Spinal cord (tissue), 10 donors: ENCODE measurements around the gene ARHGAP20. TPM values are rescaled to one million over a fixed set of nuclear protein-coding genes. Genes with fewer than 3 reads are reported as not detected.

ENCODE experiments used
- DNase-seq, 6 donors: peaks; one replicate each; pipeline versions ENCODE4 v3.0.0 to v3.0.0-alpha.2; 2013 to 2015; ENCODE audit warnings: low spot score in 6 of 6, low read depth in 4 of 6
- H3K27ac ChIP-seq: one replicate; pipeline ENCODE4 v1.5.1; 2013; ENCODE audit warnings: low read depth, low read length, control low read depth
- H3K27me3 ChIP-seq: one replicate; pipeline ENCODE4 v1.6.1; 2013; ENCODE audit warnings: low read length; ENCODE audit not compliant: control insufficient read depth, insufficient read depth
- H3K36me3 ChIP-seq: one replicate; pipeline ENCODE4 v1.6.1; 2013; ENCODE audit warnings: low read length; ENCODE audit not compliant: control insufficient read depth, insufficient read depth
- H3K4me1 ChIP-seq: one replicate; pipeline ENCODE4 v1.6.1; 2013; ENCODE audit warnings: low read length; ENCODE audit not compliant: control insufficient read depth, insufficient read depth
- H3K4me3 ChIP-seq: one replicate; pipeline ENCODE4 v1.5.1; 2013; ENCODE audit warnings: low read depth, low read length, control low read depth
- H3K9me3 ChIP-seq: one replicate; pipeline ENCODE4 v1.6.1; 2013; ENCODE audit warnings: low read length; ENCODE audit not compliant: control insufficient read depth, insufficient read depth
- WGBS: methylation state at CpG from one replicate; pipeline ENCODE4 v1.1.5; 2013; ENCODE audit warnings: missing lambda C conversion rate; ENCODE audit not compliant: insufficient coverage; 5-methylcytosine and 5-hydroxymethylcytosine counted together
- polyA plus RNA-seq, 2 donors: library from polyadenylated mRNA; unstranded; fragments of 120-200 nt; gene quantifications; one replicate each; pipeline ENCODE4 v1.2.1, GENCODE V29; 2013; ENCODE audit not compliant: insufficient read length in 2 of 2
- total RNA-seq, 2 donors: library from RNA; depleted of rRNA in 1 of 2; stranded (reverse); fragments of 120-200 nt in 1 of 2; fragments of >200 nt in 1 of 2; gene quantifications; one replicate each; pipeline versions ENCODE4 v1.2.3 to v1.2.4, GENCODE V29; 2013 to 2014
- donor health status: healthy.

The ARHGAP20 gene
- total and polyA plus RNA-seq, 4 donors = 15.6 to 28.5 (median 17.7) TPM

DNA sequence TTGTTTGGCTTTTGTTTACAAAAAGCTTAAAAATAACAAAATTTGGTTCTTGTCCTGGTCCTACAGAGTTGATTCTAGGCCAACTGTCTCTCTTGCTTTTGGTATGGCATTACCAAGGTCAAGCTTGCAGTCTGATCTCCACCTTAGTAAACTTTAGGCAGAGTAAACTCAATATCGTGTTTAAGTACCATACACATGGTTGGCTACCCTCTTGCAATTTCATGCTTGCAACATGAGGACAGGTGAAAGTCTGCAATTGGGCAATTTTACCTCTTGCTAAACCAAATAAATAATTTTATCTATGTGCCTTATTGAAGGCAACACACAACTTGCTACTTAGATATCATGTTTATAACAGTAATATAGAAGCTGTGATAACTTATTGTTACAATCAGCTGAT lies 125.1 kb downstream of the ARHGAP20 start:
- Histone ChIP-seq H3K4me1 (no peaks in the 10 kb centered on the region), H3K4me3 (no peak overlapping the region), H3K27me3 (no peaks in the 10 kb centered on the region), H3K9me3 (no peaks in the 10 kb centered on the region), H3K27ac (no peak overlapping the region), H3K36me3 (peaks cover 3% of the 10 kb centered on the region)
- no peak for DNase-seq
- WGBS = 88% methylated on average over 1 of the region's 1 CpG

DNA sequence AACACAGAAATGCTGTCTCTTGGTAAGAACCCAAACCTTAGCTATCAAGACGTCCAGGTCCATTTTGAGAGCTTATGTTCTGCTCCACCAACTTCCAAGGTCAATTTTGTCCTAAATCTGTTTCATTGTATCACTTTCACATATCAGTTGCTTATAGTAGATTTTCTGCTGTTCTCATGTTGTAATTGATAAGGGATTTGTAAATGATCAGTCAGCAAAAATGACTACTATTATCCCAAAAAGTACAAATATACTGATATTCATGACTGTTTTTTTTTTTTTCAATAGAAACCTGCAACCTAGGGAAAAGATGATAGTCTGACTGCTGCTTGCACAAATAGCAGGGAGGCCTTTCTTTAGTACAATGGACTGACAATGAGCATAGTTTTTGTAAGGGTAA lies 128.1 kb downstream of the ARHGAP20 start:
- Histone ChIP-seq H3K9me3 (no peaks in the 10 kb centered on the region), H3K4me1 (no peaks in the 10 kb centered on the region), H3K36me3 (peaks cover 14% of the 10 kb centered on the region), H3K27ac (no peak overlapping the region), H3K4me3 (no peak overlapping the region), H3K27me3 (no peaks in the 10 kb centered on the region)
- 80% methylated on average over 1 of the region's 1 CpG for WGBS
- no peak for DNase-seq

DNA sequence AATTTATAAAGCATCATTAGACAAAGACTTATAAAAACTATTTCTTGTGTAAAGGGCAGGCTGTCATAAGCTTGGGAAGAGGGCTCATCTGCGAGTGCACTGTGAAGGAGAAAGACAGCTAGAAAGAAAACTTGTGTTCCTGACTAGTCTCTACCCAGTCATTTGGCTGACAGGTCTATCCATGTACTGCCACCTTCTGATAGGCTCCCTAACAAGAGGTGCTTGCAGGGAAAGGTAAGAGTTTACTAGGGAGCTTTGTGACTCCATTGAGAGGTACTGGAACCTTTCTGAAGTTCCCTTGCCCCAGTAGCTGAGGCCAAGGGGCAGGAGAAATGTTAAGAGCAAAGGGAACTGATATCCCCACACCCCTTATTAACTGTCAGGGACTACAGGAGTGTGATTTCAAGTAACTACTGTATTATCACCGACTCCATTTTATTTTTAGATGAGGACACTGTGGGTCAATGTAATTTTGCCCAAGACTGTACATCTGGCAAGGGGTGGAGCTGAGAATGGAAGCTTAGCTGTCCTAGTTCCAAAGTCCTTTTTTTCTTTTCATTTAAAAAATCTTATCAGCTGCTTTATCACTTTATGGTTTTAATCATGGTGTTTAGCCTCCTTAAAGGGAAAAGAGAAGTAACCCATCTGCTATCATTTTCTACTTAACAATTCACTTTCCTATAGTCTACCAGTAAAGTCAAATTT lies 129.4 kb downstream of the ARHGAP20 start:
- Histone ChIP-seq H3K27me3 (no peaks in the 10 kb centered on the region), H3K9me3 (no peaks in the 10 kb centered on the region), H3K4me3 (no peak overlapping the region), H3K27ac (no peak overlapping the region), H3K36me3 (peaks cover 14% of the 10 kb centered on the region), H3K4me1 (no peaks in the 10 kb centered on the region)
- 100% methylated on average over 1 of the region's 2 CpGs for WGBS
- DNase-seq = no peak

DNA sequence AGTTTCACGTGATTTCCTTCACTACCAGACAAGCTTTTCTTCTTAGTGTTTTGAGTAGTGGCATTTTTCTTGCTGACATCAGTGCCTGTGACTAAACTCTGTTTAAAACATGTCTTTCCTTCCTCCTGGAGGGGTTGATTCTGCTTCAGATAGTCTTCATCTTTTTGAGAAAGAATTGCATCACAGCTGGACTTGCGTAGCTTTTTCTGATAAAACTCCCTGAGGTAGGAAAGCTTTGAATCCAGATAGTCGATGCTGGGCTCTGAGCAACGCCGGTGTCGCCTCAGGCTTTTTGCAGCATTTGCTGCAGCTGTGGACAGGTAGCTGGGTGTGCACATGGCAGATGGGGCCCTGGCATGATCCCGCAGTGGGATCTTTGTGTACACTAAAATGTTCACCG lies 131.7 kb downstream of the ARHGAP20 start:
- peaks cover 14% of the 10 kb centered on the region for H3K36me3 ChIP-seq
- no peak overlapping the region for H3K4me3 ChIP-seq
- no peak overlapping the region for H3K27ac ChIP-seq
- no peaks in the 10 kb centered on the region for H3K9me3 ChIP-seq
- 92% methylated on average over 7 of the region's 8 CpGs for WGBS
- no peak for DNase-seq
- no peaks in the 10 kb centered on the region for H3K27me3 ChIP-seq
- no peaks in the 10 kb centered on the region for H3K4me1 ChIP-seq

DNA sequence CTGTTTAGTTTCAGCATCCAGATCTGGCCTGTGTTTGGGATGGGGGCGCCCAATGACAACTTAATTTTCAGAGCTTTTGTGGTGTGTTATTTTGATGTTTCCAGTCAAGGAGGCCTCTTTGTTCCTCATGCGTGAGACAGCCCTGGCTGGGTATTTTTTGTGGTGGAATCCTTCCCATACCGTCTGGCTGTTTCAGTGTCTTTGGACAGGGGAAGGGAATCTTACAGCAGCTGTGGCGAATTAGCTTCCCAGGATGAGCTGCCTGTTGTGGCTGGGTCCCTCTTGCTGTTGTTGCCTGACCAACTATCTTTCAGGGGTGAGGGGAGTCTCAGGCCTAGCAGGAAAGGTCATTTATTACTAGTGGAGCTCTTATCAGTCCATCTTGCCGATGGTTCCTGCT lies 138.8 kb downstream of the ARHGAP20 start:
- Histone ChIP-seq H3K4me1 (no peaks in the 10 kb centered on the region), H3K9me3 (no peaks in the 10 kb centered on the region), H3K27ac (no peak overlapping the region), H3K27me3 (no peaks in the 10 kb centered on the region), H3K4me3 (no peak overlapping the region), H3K36me3 (no peaks in the 10 kb centered on the region)
- 79% methylated on average over 5 of the region's 5 CpGs for WGBS
- DNase-seq = no peak

DNA sequence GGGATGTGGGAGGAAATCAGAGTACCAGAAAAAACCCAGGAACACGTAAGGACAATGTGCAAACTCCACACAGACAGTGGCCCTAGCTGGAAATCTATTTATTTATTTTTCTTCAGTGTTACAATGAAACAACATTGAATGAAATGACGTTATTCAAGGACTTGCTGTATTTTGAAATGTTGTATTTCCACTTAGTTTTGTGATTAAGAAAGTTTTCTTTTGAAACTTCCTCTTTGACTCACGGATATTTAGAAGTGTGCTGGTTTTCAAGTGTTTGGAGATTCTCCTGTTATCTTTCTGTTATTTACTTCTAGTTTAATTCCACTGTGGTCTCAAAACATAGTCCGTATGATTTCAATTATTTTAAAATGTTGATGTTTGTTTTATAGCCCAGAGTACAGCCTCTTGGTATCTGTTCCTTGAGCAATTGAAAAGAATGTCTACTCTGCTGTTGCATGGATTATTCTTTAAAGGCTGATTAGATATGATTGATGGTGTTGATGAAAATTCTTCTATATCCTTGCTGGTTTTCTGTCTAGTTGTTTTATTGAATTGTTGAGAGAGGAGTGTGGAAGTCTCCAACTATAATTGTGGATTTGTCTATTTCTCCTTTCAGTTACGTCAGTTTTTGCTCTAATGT lies 141.0 kb downstream of the ARHGAP20 start:
- no peak for DNase-seq
- H3K4me3 ChIP-seq = no peak overlapping the region
- H3K36me3 ChIP-seq = no peaks in the 10 kb centered on the region
- no peaks in the 10 kb centered on the region for H3K9me3 ChIP-seq
- H3K27ac ChIP-seq = no peak overlapping the region
- no peaks in the 10 kb centered on the region for H3K27me3 ChIP-seq
- WGBS = no CpG with 5 or more reads among the region's 5 CpGs
- no peaks in the 10 kb centered on the region for H3K4me1 ChIP-seq

DNA sequence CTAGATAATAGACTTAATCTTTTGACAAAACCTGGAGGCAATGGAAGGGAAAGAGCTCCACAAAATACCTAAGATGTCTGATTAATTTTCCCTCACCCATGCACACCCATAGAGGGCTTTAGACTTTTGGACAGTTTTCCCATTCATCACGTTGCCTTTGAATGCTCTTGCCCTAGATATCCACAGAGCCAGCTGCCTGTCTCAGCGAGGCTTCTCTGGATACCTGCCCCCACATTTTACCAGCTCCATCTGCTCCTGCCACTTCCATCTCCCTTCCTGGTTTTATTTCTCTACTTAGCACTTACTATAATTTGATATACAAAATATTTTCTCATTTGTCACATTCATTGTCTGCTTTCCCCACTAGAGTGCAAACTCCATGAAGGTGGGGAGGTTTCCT lies 145.7 kb downstream of the ARHGAP20 start:
- no peak overlapping the region for H3K27ac ChIP-seq
- no peaks in the 10 kb centered on the region for H3K4me1 ChIP-seq
- H3K4me3 ChIP-seq = no peak overlapping the region
- no peaks in the 10 kb centered on the region for H3K27me3 ChIP-seq
- 62% methylated on average over 1 of the region's 2 CpGs for WGBS
- no peaks in the 10 kb centered on the region for H3K36me3 ChIP-seq
- H3K9me3 ChIP-seq = no peaks in the 10 kb centered on the region
- DNase-seq = no peak

DNA sequence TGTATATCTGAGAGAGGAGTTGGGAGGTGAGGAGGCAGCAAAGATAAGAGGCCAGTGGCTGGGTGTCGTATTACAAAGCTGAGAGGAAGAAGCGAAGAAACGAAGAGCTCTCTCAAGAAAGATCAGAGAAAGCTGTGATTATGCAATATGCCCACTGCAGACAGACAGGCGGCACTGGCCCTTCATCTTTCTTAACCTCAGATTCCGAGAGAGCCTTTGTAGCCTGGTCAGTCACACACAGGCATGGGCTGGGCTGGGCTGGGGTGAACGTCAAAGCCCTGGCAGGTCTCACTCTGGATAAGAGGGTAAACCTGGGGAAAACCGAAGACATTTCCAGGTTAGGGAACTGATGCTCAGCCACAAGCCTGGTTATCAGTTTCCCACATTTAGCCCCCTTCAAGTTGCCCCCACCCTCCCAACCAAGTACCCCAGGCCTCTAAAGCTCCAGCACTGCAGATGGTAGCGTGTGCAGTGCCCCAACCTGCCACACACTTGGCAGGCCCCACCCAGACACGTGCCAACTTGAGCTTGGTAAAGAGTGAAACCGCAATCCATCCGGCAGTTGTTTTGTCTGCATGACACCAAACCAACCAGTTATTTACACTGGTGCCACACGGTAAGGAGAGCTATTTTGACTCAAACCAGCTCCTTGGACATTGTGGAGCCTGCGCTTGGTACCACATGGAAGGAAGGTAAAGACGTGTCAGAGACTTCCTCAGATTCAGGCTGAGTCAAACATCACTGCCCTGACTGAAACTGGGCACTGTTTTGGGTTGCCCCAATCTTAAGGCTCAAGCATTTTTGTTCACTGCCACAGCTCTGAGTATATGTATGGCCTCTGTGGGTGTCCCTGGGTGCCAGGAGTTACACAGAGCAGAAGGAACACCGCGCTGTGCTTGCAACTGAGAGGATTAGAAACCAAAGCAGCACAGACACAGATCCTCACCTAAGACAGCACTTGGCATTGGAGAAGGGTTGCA lies 146.6 kb downstream of the ARHGAP20 start:
- DNase-seq = peak in 1 of 6 donors; percentile 25
- Histone ChIP-seq H3K9me3 (no peaks in the 10 kb centered on the region), H3K27ac (no peak overlapping the region), H3K4me3 (no peak overlapping the region), H3K4me1 (no peaks in the 10 kb centered on the region), H3K36me3 (no peaks in the 10 kb centered on the region), H3K27me3 (no peaks in the 10 kb centered on the region)
- WGBS = 51% methylated on average over 14 of the region's 16 CpGs

DNA sequence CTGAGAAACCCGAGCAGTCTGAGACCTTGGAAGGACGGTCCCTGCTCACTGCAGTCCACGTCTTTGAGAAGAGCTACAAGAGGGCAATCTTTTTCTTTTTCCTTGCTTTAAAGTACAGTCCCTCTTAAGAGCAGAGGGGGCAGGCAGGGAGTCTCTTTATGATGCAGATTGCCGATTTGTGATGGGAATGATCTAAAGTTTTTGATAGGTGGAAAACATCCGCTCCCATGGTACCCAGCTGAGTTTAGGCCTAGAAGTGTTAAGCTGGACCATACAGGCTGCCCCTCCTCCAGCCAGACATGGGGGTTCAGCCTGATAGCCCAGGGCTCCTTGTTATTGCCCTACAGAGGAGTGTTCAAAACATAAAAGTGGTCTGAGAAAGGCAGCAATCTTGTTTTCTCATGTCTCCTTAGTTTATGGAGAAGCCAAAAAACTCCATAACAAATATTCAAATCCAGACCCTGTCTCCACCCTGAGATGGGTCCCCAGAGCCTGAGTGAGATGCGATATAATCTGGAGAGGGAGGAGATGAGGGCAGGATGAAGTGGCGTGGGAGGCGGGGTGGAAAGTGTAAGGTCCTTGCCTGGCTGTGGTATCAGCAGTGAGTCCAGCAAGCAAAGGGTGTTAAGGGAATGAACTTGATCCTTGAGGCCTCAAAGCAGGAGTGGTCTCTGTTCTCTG lies 147.4 kb downstream of the ARHGAP20 start:
- WGBS = 44% methylated on average over 7 of the region's 8 CpGs
- no peaks in the 10 kb centered on the region for H3K9me3 ChIP-seq
- no peaks in the 10 kb centered on the region for H3K36me3 ChIP-seq
- no peaks in the 10 kb centered on the region for H3K4me1 ChIP-seq
- no peak overlapping the region for H3K27ac ChIP-seq
- no peaks in the 10 kb centered on the region for H3K27me3 ChIP-seq
- H3K4me3 ChIP-seq = no peak overlapping the region
- no peak for DNase-seq
